Pancreas (tissue), 10 donors: Measurements from ENCODE around the gene PML. TPM values are rescaled to one million over a fixed set of nuclear protein-coding genes. Genes with fewer than 3 reads are reported as not detected.

ENCODE experiments used
- ATAC-seq, 4 donors: fragments of 200-7000 bp; cut with Tn5 transposase; one replicate each; pipeline versions ENCODE4 v1.8.0 to v1.9.1; 2020; ENCODE audit warnings: mild to moderate bottlenecking in 4 of 4, moderate library complexity in 4 of 4
- DNase-seq, 6 donors: peaks; one replicate each; pipeline ENCODE4 v3.0.0-alpha.2; 2020
- FAIRE-seq: peaks from 2 replicates; lab custom pipeline; 2012; peaks lifted over from hg19 to GRCh38; lab: Jason Lieb, UNC
- H3K27ac ChIP-seq, 4 donors: fragments of 200-600 bp; sonication (generic); 1 replicate in 3 of 4; 2 replicates in 1 of 4; pipeline versions ENCODE4 v1.5.0 to v1.8.0; 2020
- H3K27me3 ChIP-seq, 4 donors: fragments of 200-600 bp; one replicate each; pipeline ENCODE4 v1.8.0; 2021
- H3K36me3 ChIP-seq, 3 donors: fragments of 200-600 bp; sonication (generic) in 1 of 3; one replicate each; pipeline versions ENCODE4 v1.5.0 to v1.8.0; 2020 to 2021
- H3K4me1 ChIP-seq, 3 donors: fragments of 200-600 bp; one replicate each; pipeline ENCODE4 v1.8.0; 2021
- H3K4me3 ChIP-seq, 4 donors: fragments of 200-600 bp; sonication (generic) in 2 of 4; one replicate each; pipeline versions ENCODE4 v1.5.0 to v1.8.0; 2020 to 2021
- H3K9me3 ChIP-seq, 4 donors: fragments of 200-600 bp; one replicate each; pipeline ENCODE4 v1.8.0; 2021
- CTCF ChIP-seq, 4 donors: fragments of 200-600 bp; sonication (generic) in 3 of 4; IDR thresholded peaks; one replicate each; pipeline versions ENCODE4 v1.5.0 to v1.8.0; 2021; ENCODE audit warnings: antibody characterized with exemption in 4 of 4
- WGBS, 2 donors: extraction: QIAGEN DNeasy Blood & Tissue Kit; methylation state at CpG; one replicate each; pipeline ENCODE4 v1.1.7; 2013; 5-methylcytosine and 5-hydroxymethylcytosine counted together
- intact Hi-C, 3 donors: fragments of 100-400 bp; cut with DNase I; formaldehyde crosslinking; loops; one replicate each; pipeline versions ENCODE4 v1.11.1 to v1.14.2; 2022
- polyA plus RNA-seq, 2 donors: library from polyadenylated mRNA; stranded (reverse); fragments of 200-250 nt; gene quantifications; one replicate each; pipeline ENCODE4 v1.2.3, GENCODE V29; 2013
- total RNA-seq, 6 donors: library from RNA; stranded (reverse); fragmentation: NEBNext Ultra II Directional in 4 of 6; extraction: Animal tissue kit (Norgen Biotek cat#: 25700) in 4 of 6; gene quantifications; one replicate each; pipeline versions ENCODE4 v1.2.1 to v1.2.4, GENCODE V29; 2021 to 2023
- donor health status: healthy with polysubstance abuse.
- donor health status: DM: no; HTN: no; CAD: no; lungs with moderate emphysema.
- donor health status: DM: no; HTN: no; CAD: no.
- donor health status: control.
- donor health status: control.
- donor health status: Bipolar disorder and iron deficiency.
- donor health status: DM: yes; HTN: yes; CAD: no.
- donor health status: DM: no; HTN: no; CAD: no.
- donor health status: DM: no; HTN: no; CAD: no.
- donor health status: DM: yes; HTN: yes; CAD: no.

Gene PML
- total and polyA plus RNA-seq, 8 donors: 10.6 to 31.7 (median 15.4) TPM

GRCh38 chr15:74036271-74037170, 42.0 kb downstream of the PML start:
- intact Hi-C loops: no loop called here
- 78 to 85% methylated on average over 21 of the region's 21 CpGs for WGBS, 2 donors
- Histone ChIP-seq H3K27me3 (no peaks in the 10 kb centered on the region), H3K36me3 (peaks cover 0 to 20% (median 0%) of the 10 kb centered on the region in 3 donors), H3K4me1 (no peaks in the 10 kb centered on the region), H3K9me3 (no peaks in the 10 kb centered on the region), H3K27ac (no peak overlapping the region), H3K4me3 (no peak overlapping the region)
- no peak for FAIRE-seq
- TF ChIP-seq CTCF (IDR thresholded peaks at IDR 0.05): peak in 2 of 4 donors; percentile 16 to 22
- peak in 1 of 6 donors; percentile 47 for DNase-seq
- peak in 3 of 4 donors; percentile 39 to 56 (median 50) for ATAC-seq

GRCh38 chr15:74037171-74038117, 42.9 kb downstream of the PML start:
- FAIRE-seq (no peak), DNase-seq (peak in 1 of 6 donors; percentile 35), ATAC-seq (no peak)
- no peaks in the 10 kb centered on the region for H3K27me3 ChIP-seq
- no peaks in the 10 kb centered on the region for H3K4me1 ChIP-seq
- intact Hi-C loops: no loop called here
- H3K9me3 ChIP-seq: no peaks in the 10 kb centered on the region
- H3K36me3 ChIP-seq: peaks cover 0 to 20% (median 0%) of the 10 kb centered on the region in 3 donors
- H3K27ac ChIP-seq: no peak overlapping the region
- no peak for TF ChIP-seq CTCF (IDR thresholded peaks at IDR 0.05)
- no peak overlapping the region for H3K4me3 ChIP-seq
- 85% methylated on average over 21 of the region's 21 CpGs for WGBS, 2 donors

- WGBS, 2 donors: 77 to 79% methylated on average over 9 of the region's 9 CpGs
- intact Hi-C loops: no loop called here
- no peak overlapping the region for H3K27ac ChIP-seq
- no peaks in the 10 kb centered on the region for H3K4me1 ChIP-seq
- peak in 2 of 6 donors; percentile 39 to 56 for DNase-seq
- H3K9me3 ChIP-seq: no peaks in the 10 kb centered on the region
- TF ChIP-seq CTCF (IDR thresholded peaks at IDR 0.05): no peak
- FAIRE-seq: no peak
- ATAC-seq: no peak
- peaks cover 0 to 18% (median 0%) of the 10 kb centered on the region in 3 donors for H3K36me3 ChIP-seq
- no peak overlapping the region for H3K4me3 ChIP-seq
- H3K27me3 ChIP-seq: no peaks in the 10 kb centered on the region
These were observed 44.5 kb downstream of the PML start for GRCh38 chr15:74038707-74039655.

GRCh38 chr15:74039656-74040010, 45.1 kb downstream of the PML start:
- H3K27ac ChIP-seq: no peak overlapping the region
- no peaks in the 10 kb centered on the region for H3K9me3 ChIP-seq
- DNase-seq (no peak), ATAC-seq (no peak), FAIRE-seq (no peak)
- 76 to 83% methylated on average over 5 of the region's 5 CpGs for WGBS, 2 donors
- intact Hi-C loops: no loop called here
- H3K27me3 ChIP-seq: no peaks in the 10 kb centered on the region
- H3K4me3 ChIP-seq: no peak overlapping the region
- H3K4me1 ChIP-seq: no peaks in the 10 kb centered on the region
- no peak for TF ChIP-seq CTCF (IDR thresholded peaks at IDR 0.05)
- H3K36me3 ChIP-seq: peaks cover 0 to 12% (median 0%) of the 10 kb centered on the region in 3 donors
